CD4-positive, alpha-beta T cell (primary cell): Measurements from ENCODE around the gene VPS13A. TPM values are rescaled to one million over a fixed set of nuclear protein-coding genes. Genes with fewer than 3 reads are reported as not detected.
"Not testable (repeated sequence)": the region's sequence is repeated elsewhere in the genome, so short reads cannot be mapped to it uniquely, and the experiment has no call there.

ENCODE experiments used
- ATAC-seq: fragments of 200-7000 bp; cut with Tn5 transposase; one replicate; pipeline ENCODE4 v1.10.0; 2022; ENCODE audit warnings: mild to moderate bottlenecking; ENCODE audit not compliant: poor library complexity
- CTCF ChIA-PET: fragments of 350-600 bp; sonication (Branson Sonifier 250); formaldehyde crosslinking; loops from one replicate; lab custom pipeline; 2021; ENCODE audit warnings: antibody characterized with exemption, inconsistent platforms; lab: Charles Lee
- POLR2A ChIA-PET: fragments of 350-600 bp; sonication (Branson Sonifier 250); formaldehyde crosslinking; loops from one replicate; lab custom pipeline; 2021; ENCODE audit warnings: antibody characterized with exemption, inconsistent platforms; lab: Charles Lee
- DNase-seq, 14 experiments: peaks; one replicate each; pipeline ENCODE4 v3.0.0-alpha.2; 2013 to 2020; ENCODE audit warnings: mixed read lengths in 2 of 14
- H3K27ac ChIP-seq, 2 donors: one replicate each; pipeline versions ENCODE4 v1.5.1 to v1.7.0; 2013; ENCODE audit warnings: low read length in 2 of 2, low read depth in 1 of 2, mild to moderate bottlenecking in 1 of 2
- H3K27me3 ChIP-seq, 2 experiments: 1 replicate in 1 of 2; 2 replicates in 1 of 2; pipeline versions ENCODE4 v1.6.1 to v1.7.0; 2013; ENCODE audit warnings: low read length in 2 of 2, control low read depth in 1 of 2, mild to moderate bottlenecking in 1 of 2, moderate library complexity in 1 of 2; ENCODE audit not compliant: insufficient read depth in 2 of 2, control insufficient read depth in 1 of 2
- H3K36me3 ChIP-seq: one replicate; pipeline ENCODE4 v1.6.1; 2013; ENCODE audit warnings: low read length, control low read depth; ENCODE audit not compliant: insufficient read depth
- H3K4me1 ChIP-seq: one replicate; pipeline ENCODE4 v1.6.1; 2013; ENCODE audit warnings: low read length, control low read depth; ENCODE audit not compliant: insufficient read depth
- H3K4me3 ChIP-seq: one replicate; pipeline ENCODE4 v1.5.1; 2013; ENCODE audit warnings: mild to moderate bottlenecking, low read length, moderate library complexity
- H3K9me3 ChIP-seq, 2 experiments: 1 replicate in 1 of 2; 2 replicates in 1 of 2; pipeline versions ENCODE4 v1.6.1 to v1.7.0; 2013; ENCODE audit warnings: low read length in 2 of 2, mild to moderate bottlenecking in 2 of 2, control low read depth in 1 of 2, moderate library complexity in 1 of 2; ENCODE audit not compliant: control insufficient read depth in 1 of 2, insufficient read depth in 1 of 2
- H3K27ac Mint-ChIP-seq: one replicate; pipeline ENCODE4 v1.8.0; 2020; ENCODE audit warnings: mixed read lengths
- H3K27me3 Mint-ChIP-seq: one replicate; pipeline ENCODE4 v1.8.0; 2021; ENCODE audit warnings: mixed read lengths
- H3K36me3 Mint-ChIP-seq: one replicate; pipeline ENCODE4 v1.8.0; 2021; ENCODE audit warnings: low read depth, mixed read lengths
- H3K4me1 Mint-ChIP-seq: one replicate; pipeline ENCODE4 v1.8.0; 2021; ENCODE audit warnings: low read depth, mixed read lengths
- H3K4me3 Mint-ChIP-seq: one replicate; pipeline ENCODE4 v1.8.0; 2020; ENCODE audit warnings: mild to moderate bottlenecking, mixed read lengths
- H3K9me3 Mint-ChIP-seq: one replicate; pipeline ENCODE4 v1.8.0; 2020; ENCODE audit warnings: mixed read lengths
- CTCF ChIP-seq: fragments of 200-600 bp; IDR thresholded peaks from one replicate; pipeline ENCODE4 v1.8.0; 2022; ENCODE audit warnings: antibody characterized with exemption, mild to moderate bottlenecking
- intact Hi-C, 2 experiments: fragments of 100-400 bp; cut with DNase I in 1 of 2; cut with micrococcal nuclease in 1 of 2; formaldehyde crosslinking; loops; one replicate each; pipeline versions ENCODE4 v1.15.1 to v1.9.0; 2023 to 2025; cut with DNase I, micrococcal nuclease
- total RNA-seq, 174 experiments: library from RNA in 2 of 174; stranded (reverse) in 2 of 174; gene quantifications; one replicate each; pipeline ENCODE4 v1.2.3 and lab custom pipeline; 2021 to 2026

VPS13A gene
- total RNA-seq, 2 experiments from 2014 or later = 37.3 to 41.1 TPM

DNA sequence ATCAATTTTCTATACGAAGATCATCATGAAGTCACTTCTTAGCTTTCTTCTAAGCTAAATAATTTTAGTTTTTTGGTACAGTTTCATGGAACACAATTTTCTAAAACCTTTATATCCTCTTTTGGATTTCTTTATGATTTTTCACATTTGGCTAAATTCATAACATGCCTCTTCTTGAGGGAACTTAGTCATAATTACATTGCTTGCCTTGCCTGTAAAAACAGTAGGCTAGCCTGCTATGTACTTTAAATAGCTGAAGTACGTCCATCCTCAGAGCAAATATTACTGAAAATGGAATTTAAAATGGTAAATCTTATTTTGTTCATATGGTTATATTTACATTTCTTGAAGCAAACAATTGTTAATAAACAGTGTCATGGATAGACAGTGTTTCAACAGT lies 225.0 kb downstream of the VPS13A start:
- H3K27ac Mint-ChIP-seq = no peak overlapping the region
- Histone ChIP-seq H3K4me1 (no peaks in the 10 kb centered on the region), H3K36me3 (peaks cover 10% of the 10 kb centered on the region), H3K27me3 (no peaks in the 10 kb centered on the region), H3K9me3 (no peaks in the 10 kb centered on the region), H3K4me3 (no peak overlapping the region), H3K27ac (no peak overlapping the region)
- intact Hi-C loops = no loop called here
- CTCF ChIA-PET = no interaction called here
- no peak for ATAC-seq
- POLR2A ChIA-PET = no interaction called here
- no peaks in the 10 kb centered on the region for H3K4me1 Mint-ChIP-seq
- peaks cover 38% of the 10 kb centered on the region for H3K36me3 Mint-ChIP-seq
- no peaks in the 10 kb centered on the region for H3K9me3 Mint-ChIP-seq
- no peak for TF ChIP-seq CTCF
- H3K27me3 Mint-ChIP-seq = no peaks in the 10 kb centered on the region
- DNase-seq = no peak
- no peak overlapping the region for H3K4me3 Mint-ChIP-seq

DNA sequence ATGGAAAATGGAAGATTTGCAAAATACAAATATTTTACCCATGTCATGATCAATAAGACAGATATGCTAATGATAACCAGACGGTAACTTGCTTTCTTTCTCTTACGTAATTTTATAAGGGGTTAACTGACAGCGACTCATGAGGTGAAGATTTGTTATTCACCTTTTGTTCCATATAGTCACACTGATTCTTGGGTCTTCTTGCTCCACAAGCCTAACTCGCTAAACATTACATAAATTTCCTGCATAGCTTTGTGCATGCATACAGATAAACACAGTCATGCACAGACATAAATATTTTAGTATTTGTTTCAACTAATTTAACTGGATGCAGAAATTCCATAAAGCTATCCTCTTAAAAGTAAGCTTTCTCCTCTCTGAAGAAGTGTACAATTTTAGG lies 225.9 kb downstream of the VPS13A start:
- H3K27ac Mint-ChIP-seq = no peak overlapping the region
- intact Hi-C loops = no loop called here
- no peaks in the 10 kb centered on the region for H3K9me3 ChIP-seq
- H3K27me3 ChIP-seq = no peaks in the 10 kb centered on the region
- H3K9me3 Mint-ChIP-seq = peaks cover 2% of the 10 kb centered on the region
- H3K4me1 Mint-ChIP-seq = no peaks in the 10 kb centered on the region
- H3K36me3 ChIP-seq = peaks cover 18% of the 10 kb centered on the region
- ChIA-PET POLR2A (no interaction called here), CTCF (no interaction called here)
- ATAC-seq = no peak
- H3K4me3 Mint-ChIP-seq = no peak overlapping the region
- TF ChIP-seq CTCF = no peak
- H3K4me3 ChIP-seq = no peak overlapping the region
- H3K4me1 ChIP-seq = no peaks in the 10 kb centered on the region
- H3K27ac ChIP-seq = no peak overlapping the region
- DNase-seq = no peak
- peaks cover 47% of the 10 kb centered on the region for H3K36me3 Mint-ChIP-seq
- H3K27me3 Mint-ChIP-seq = no peaks in the 10 kb centered on the region

- H3K27me3 Mint-ChIP-seq, H3K27ac ChIP-seq, H3K27me3 ChIP-seq, ATAC-seq, H3K4me1 Mint-ChIP-seq, H3K27ac Mint-ChIP-seq, POLR2A ChIA-PET, DNase-seq, CTCF ChIA-PET, intact Hi-C loops, H3K4me1 ChIP-seq, H3K9me3 ChIP-seq, H3K4me3 Mint-ChIP-seq, H3K4me3 ChIP-seq, H3K9me3 Mint-ChIP-seq: not testable (repeated sequence)
- H3K36me3 Mint-ChIP-seq = peaks cover 53% of the 10 kb centered on the region
- H3K36me3 ChIP-seq = peaks cover 18% of the 10 kb centered on the region
These were observed 231.2 kb downstream of the VPS13A start for GRCh38 chr9:77408521-77408920.

- H3K36me3 ChIP-seq = no peaks in the 10 kb centered on the region
- H3K27me3 ChIP-seq = no peaks in the 10 kb centered on the region
- peaks cover 4% of the 10 kb centered on the region for H3K36me3 Mint-ChIP-seq
- ChIA-PET POLR2A (no interaction called here), CTCF (no interaction called here)
- H3K4me1 Mint-ChIP-seq = no peaks in the 10 kb centered on the region
- H3K27ac Mint-ChIP-seq = no peak overlapping the region
- ATAC-seq (no peak), DNase-seq (no peak)
- H3K4me1 ChIP-seq = no peaks in the 10 kb centered on the region
- peaks cover 2% of the 10 kb centered on the region for H3K9me3 Mint-ChIP-seq
- H3K27ac ChIP-seq = no peak overlapping the region
- no peaks in the 10 kb centered on the region for H3K27me3 Mint-ChIP-seq
- H3K4me3 Mint-ChIP-seq = no peak overlapping the region
- H3K9me3 ChIP-seq = no peaks in the 10 kb centered on the region
- no peak for TF ChIP-seq CTCF
- H3K4me3 ChIP-seq = no peak overlapping the region
- intact Hi-C loops = no loop called here
These were observed 240.2 kb downstream of the VPS13A start for GRCh38 chr9:77417566-77417965.
